Activated naive CD8-positive, alpha-beta T cell treated with anti-CD3 and anti-CD28 coated beads, Interleukin-2, amount 50 U/mL, for 16 hours (primary cell): ENCODE measurements around the gene PRPS1.
"Not testable (repeated sequence)": the region's sequence is repeated elsewhere in the genome, so short reads cannot be mapped to it uniquely, and the experiment has no call there.

Experiments
- DNase-seq: peaks from one replicate; pipeline ENCODE4 v3.0.0-alpha.2; 2020; ENCODE audit warnings: low read depth, low spot score

PRPS1 gene

GRCh38 chrX:107674480-107675364, 46.4 kb downstream of the PRPS1 start:
- DNase-seq, result no peak

GRCh38 chrX:107675365-107675654, 47.0 kb downstream of the PRPS1 start:
- no peak for DNase-seq

GRCh38 chrX:107675823-107676555, 47.7 kb downstream of the PRPS1 start:
- DNase-seq, result no peak

GRCh38 chrX:107676559-107677378, 48.5 kb downstream of the PRPS1 start:
- no peak for DNase-seq

GRCh38 chrX:107677501-107677901, 49.2 kb downstream of the PRPS1 start:
- DNase-seq, result no peak

GRCh38 chrX:107677909-107678308, 49.6 kb downstream of the PRPS1 start:
- no peak for DNase-seq

- DNase-seq, result no peak
These were observed 50.8 kb downstream of the PRPS1 start for GRCh38 chrX:107678957-107679740.

- DNase-seq, result no peak
These were observed 53.9 kb downstream of the PRPS1 start for GRCh38 chrX:107682256-107682655.

- DNase-seq, result no peak
These were observed 55.0 kb downstream of the PRPS1 start for GRCh38 chrX:107683124-107683895.

- DNase-seq, result no peak
These were observed 55.6 kb downstream of the PRPS1 start for GRCh38 chrX:107683931-107684330.

GRCh38 chrX:107684956-107685385, 56.7 kb downstream of the PRPS1 start:
- DNase-seq, result no peak

GRCh38 chrX:107685586-107685985, 57.3 kb downstream of the PRPS1 start:
- not testable (repeated sequence) for DNase-seq

GRCh38 chrX:107686026-107686425, 57.7 kb downstream of the PRPS1 start:
- DNase-seq, result no peak

- DNase-seq, result no peak
These were observed 58.5 kb downstream of the PRPS1 start for GRCh38 chrX:107686792-107687191.

GRCh38 chrX:107687445-107687844, 59.1 kb downstream of the PRPS1 start:
- DNase-seq, result no peak

GRCh38 chrX:107691024-107691448, 62.7 kb downstream of the PRPS1 start:
- DNase-seq, result no peak

- DNase-seq, result no peak
These were observed 71.3 kb downstream of the PRPS1 start for GRCh38 chrX:107699616-107700015.

- no peak for DNase-seq
These were observed 72.0 kb downstream of the PRPS1 start for GRCh38 chrX:107700317-107700774.
